Skin of body (tissue), 2 donors: Measurements from ENCODE around the gene PAQR9. TPM values are rescaled to one million over a fixed set of nuclear protein-coding genes. Genes with fewer than 3 reads are reported as not detected.

ENCODE experiments used
- DNase-seq: peaks from one replicate; lab custom pipeline; 2025; lab: John Stamatoyannopoulos, UW
- total RNA-seq: library from RNA; depleted of rRNA; stranded (reverse); fragments of >200 nt; gene quantifications from one replicate; pipeline ENCODE4 v1.2.3, GENCODE V29; 2014

The PAQR9 gene
- total RNA-seq, 1 donor from 2014 or later = not detected

GRCh38 chr3:142951794-142952193, 11.7 kb downstream of the PAQR9 start:
- DNase-seq = no peak

- no peak for DNase-seq
These were observed 12.5 kb downstream of the PAQR9 start for GRCh38 chr3:142950972-142951371.

GRCh38 chr3:142947799-142948575, 15.5 kb downstream of the PAQR9 start:
- no peak for DNase-seq

GRCh38 chr3:142947352-142947751, 16.1 kb downstream of the PAQR9 start:
- DNase-seq = no peak

GRCh38 chr3:142946861-142947260, 16.6 kb downstream of the PAQR9 start:
- DNase-seq = no peak

GRCh38 chr3:142945023-142945422, 18.5 kb downstream of the PAQR9 start:
- no peak for DNase-seq

- DNase-seq = no peak
These were observed 19.1 kb downstream of the PAQR9 start for GRCh38 chr3:142944342-142944741.

- DNase-seq = no peak
These were observed 19.6 kb downstream of the PAQR9 start for GRCh38 chr3:142943870-142944269.

- no peak for DNase-seq
These were observed 20.1 kb downstream of the PAQR9 start for GRCh38 chr3:142943349-142943748.

GRCh38 chr3:142941373-142942123, 21.9 kb downstream of the PAQR9 start:
- no peak for DNase-seq

GRCh38 chr3:142940472-142940871, 23.0 kb downstream of the PAQR9 start:
- no peak for DNase-seq

GRCh38 chr3:142940000-142940399, 23.5 kb downstream of the PAQR9 start:
- no peak for DNase-seq

- DNase-seq = no peak
These were observed 27.5 kb downstream of the PAQR9 start for GRCh38 chr3:142935963-142936362.

- no peak for DNase-seq
These were observed 28.6 kb downstream of the PAQR9 start for GRCh38 chr3:142934887-142935269.

GRCh38 chr3:142934128-142934886, 29.2 kb downstream of the PAQR9 start:
- no peak for DNase-seq

GRCh38 chr3:142931222-142931621, 32.3 kb downstream of the PAQR9 start:
- no peak for DNase-seq

- no peak for DNase-seq
These were observed 33.0 kb downstream of the PAQR9 start for GRCh38 chr3:142930463-142930862.

- no peak for DNase-seq
These were observed 33.6 kb downstream of the PAQR9 start for GRCh38 chr3:142929890-142930289.

- DNase-seq = no peak
These were observed 34.4 kb downstream of the PAQR9 start for GRCh38 chr3:142929109-142929508.

GRCh38 chr3:142926368-142926944, 37.0 kb downstream of the PAQR9 start:
- no peak for DNase-seq

- DNase-seq = no peak
These were observed 38.3 kb downstream of the PAQR9 start for GRCh38 chr3:142925140-142925539.

GRCh38 chr3:142923694-142924093, 39.8 kb downstream of the PAQR9 start:
- no peak for DNase-seq
